Peyer's patch (tissue), 4 donors: ENCODE results near the gene HTRA2. TPM values are rescaled to one million over a fixed set of nuclear protein-coding genes. Genes with fewer than 3 reads are reported as not detected.

Experiments
- DNase-seq, 3 donors: peaks; one replicate each; pipeline ENCODE4 v3.0.0-alpha.2; 2017 to 2019
- H3K27ac ChIP-seq, 4 donors: fragments of 200-600 bp; sonication (generic); one replicate each; pipeline ENCODE4 v1.5.1; 2016 to 2019
- H3K27me3 ChIP-seq, 2 donors: fragments of 200-600 bp; sonication (generic); one replicate each; pipeline ENCODE4 v1.5.1; 2019
- H3K36me3 ChIP-seq, 3 donors: fragments of 200-600 bp; sonication (generic); one replicate each; pipeline ENCODE4 v1.5.1; 2016 to 2019
- H3K4me1 ChIP-seq, 4 donors: fragments of 200-600 bp; sonication (generic); one replicate each; pipeline ENCODE4 v1.5.1; 2016 to 2019
- H3K4me3 ChIP-seq, 4 donors: fragments of 200-600 bp; sonication (generic); 1 replicate in 3 of 4; 2 replicates in 1 of 4; pipeline ENCODE4 v1.5.1; 2016 to 2019; ENCODE audit warnings: mild to moderate bottlenecking in 1 of 4
- H3K9me3 ChIP-seq, 4 donors: fragments of 200-600 bp; sonication (generic); one replicate each; pipeline ENCODE4 v1.5.1; 2016 to 2019; ENCODE audit warnings: mild to moderate bottlenecking in 1 of 4
- POLR2A ChIP-seq, 2 donors: fragments of 450-650 bp; IDR thresholded peaks; one replicate each; pipeline ENCODE4 v1.5.1; 2017; ENCODE audit warnings: antibody characterized with exemption in 2 of 2, mild to moderate bottlenecking in 2 of 2, moderate library complexity in 2 of 2
- total RNA-seq, 4 donors: library from RNA; depleted of rRNA; stranded (reverse); fragments of >200 nt; gene quantifications; one replicate each; pipeline ENCODE4 v1.1.0, GENCODE V29; 2016
- TF ChIP-seq, protein P1 (sequence below), 6 experiments: fragments of 450-650 bp in 4 of 6; fragments of 200-600 bp in 2 of 6; sonication (generic) in 1 of 6; IDR thresholded peaks; one replicate each; pipeline ENCODE4 v1.5.1; 2017 to 2019; ENCODE audit warnings: antibody characterized with exemption in 6 of 6, mild to moderate bottlenecking in 3 of 6, moderate library complexity in 1 of 6

HTRA2 gene
- total RNA-seq, 4 donors from 2014 or later = 20.6 to 25.5 (median 24.2) TPM

DNA sequence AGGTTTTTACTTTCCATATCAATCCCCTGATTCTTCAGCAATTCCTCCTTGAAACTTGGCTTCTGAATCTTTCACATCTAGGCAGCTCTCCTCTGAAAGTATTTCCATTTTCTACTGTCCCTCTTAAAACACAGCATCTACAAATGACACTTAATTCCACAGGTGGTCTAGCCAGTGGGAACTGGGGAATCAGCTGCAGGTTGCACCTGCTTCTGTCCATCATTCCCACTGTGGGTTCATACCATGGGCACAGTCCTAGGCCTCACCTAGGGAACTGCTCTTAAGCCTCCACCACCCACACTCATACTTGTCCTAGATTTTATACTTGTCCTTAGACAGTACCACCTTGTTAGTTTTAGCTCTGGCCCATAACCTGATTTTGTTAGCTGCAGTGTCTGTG is 21.8 kb downstream of the HTRA2 start:
- Histone ChIP-seq H3K27ac (no peak overlapping the region), H3K4me1 (peaks cover 0 to 29% (median 13%) of the 10 kb centered on the region in 4 donors), H3K9me3 (no peaks in the 10 kb centered on the region), H3K4me3 (no peak overlapping the region), H3K27me3 (no peaks in the 10 kb centered on the region), H3K36me3 (peaks cover 0 to 4% (median 0%) of the 10 kb centered on the region in 3 donors)
- TF ChIP-seq, protein P1, sequence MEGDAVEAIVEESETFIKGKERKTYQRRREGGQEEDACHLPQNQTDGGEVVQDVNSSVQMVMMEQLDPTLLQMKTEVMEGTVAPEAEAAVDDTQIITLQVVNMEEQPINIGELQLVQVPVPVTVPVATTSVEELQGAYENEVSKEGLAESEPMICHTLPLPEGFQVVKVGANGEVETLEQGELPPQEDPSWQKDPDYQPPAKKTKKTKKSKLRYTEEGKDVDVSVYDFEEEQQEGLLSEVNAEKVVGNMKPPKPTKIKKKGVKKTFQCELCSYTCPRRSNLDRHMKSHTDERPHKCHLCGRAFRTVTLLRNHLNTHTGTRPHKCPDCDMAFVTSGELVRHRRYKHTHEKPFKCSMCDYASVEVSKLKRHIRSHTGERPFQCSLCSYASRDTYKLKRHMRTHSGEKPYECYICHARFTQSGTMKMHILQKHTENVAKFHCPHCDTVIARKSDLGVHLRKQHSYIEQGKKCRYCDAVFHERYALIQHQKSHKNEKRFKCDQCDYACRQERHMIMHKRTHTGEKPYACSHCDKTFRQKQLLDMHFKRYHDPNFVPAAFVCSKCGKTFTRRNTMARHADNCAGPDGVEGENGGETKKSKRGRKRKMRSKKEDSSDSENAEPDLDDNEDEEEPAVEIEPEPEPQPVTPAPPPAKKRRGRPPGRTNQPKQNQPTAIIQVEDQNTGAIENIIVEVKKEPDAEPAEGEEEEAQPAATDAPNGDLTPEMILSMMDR (IDR thresholded peaks at IDR 0.05) = no peak
- TF ChIP-seq POLR2A (IDR thresholded peaks at IDR 0.05) = no peak
- no peak for DNase-seq

DNA sequence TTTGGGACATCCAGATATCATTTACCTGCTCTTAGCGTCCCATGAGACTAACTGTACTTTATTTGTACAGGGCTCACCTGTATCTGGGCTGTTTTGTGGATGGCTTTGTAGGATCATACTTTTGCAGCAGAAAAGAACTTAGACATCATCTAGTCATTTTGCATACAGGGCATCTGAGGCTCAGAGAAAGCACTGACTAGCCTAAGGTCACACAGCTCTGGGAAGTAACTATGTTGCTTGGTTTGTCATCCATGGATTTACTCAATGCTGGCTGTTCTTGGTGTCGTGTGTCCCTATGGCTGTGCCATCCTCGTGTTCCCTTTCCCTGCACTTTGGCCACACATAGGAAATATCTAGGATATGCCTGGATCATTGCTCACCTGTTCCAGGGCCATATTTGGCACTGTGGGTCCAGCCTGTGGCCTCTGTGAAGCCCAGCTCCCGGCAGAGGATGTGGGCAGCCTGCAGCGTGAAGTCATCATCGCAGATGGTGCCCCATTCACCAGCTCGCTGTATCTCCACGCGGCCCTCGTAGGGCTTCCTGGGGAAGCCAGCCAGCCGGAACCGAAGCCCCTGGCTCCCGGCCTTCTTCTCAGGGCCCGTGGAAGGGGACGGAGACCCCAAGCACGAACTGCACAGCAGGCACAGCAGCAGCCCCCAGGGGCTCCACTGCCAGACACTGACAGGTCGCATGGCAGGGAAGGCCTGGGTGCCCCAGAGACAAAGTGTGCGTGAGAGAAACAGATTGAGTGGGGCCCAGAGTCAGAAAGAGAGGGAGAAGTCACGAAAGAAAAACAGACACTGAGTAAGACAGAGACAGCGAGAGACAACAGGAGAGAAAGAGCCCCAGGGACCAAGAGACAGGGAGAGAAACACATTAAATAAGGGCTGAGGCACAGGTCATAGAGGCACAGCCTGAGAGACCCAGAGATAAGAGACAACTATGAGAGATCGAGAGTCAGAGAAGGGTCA is 22.5 kb downstream of the HTRA2 start:
- peaks cover 0 to 7% (median 0%) of the 10 kb centered on the region in 3 donors for H3K36me3 ChIP-seq
- no peaks in the 10 kb centered on the region for H3K27me3 ChIP-seq
- H3K4me3 ChIP-seq = no peak overlapping the region
- no peaks in the 10 kb centered on the region for H3K9me3 ChIP-seq
- peaks cover 0 to 29% (median 13%) of the 10 kb centered on the region in 4 donors for H3K4me1 ChIP-seq
- H3K27ac ChIP-seq = peak overlapping the region in 1 of 4 donors; percentile 31
- no peak for DNase-seq
- TF ChIP-seq, protein P1 (IDR thresholded peaks at IDR 0.05) = no peak
- TF ChIP-seq POLR2A (IDR thresholded peaks at IDR 0.05) = no peak

DNA sequence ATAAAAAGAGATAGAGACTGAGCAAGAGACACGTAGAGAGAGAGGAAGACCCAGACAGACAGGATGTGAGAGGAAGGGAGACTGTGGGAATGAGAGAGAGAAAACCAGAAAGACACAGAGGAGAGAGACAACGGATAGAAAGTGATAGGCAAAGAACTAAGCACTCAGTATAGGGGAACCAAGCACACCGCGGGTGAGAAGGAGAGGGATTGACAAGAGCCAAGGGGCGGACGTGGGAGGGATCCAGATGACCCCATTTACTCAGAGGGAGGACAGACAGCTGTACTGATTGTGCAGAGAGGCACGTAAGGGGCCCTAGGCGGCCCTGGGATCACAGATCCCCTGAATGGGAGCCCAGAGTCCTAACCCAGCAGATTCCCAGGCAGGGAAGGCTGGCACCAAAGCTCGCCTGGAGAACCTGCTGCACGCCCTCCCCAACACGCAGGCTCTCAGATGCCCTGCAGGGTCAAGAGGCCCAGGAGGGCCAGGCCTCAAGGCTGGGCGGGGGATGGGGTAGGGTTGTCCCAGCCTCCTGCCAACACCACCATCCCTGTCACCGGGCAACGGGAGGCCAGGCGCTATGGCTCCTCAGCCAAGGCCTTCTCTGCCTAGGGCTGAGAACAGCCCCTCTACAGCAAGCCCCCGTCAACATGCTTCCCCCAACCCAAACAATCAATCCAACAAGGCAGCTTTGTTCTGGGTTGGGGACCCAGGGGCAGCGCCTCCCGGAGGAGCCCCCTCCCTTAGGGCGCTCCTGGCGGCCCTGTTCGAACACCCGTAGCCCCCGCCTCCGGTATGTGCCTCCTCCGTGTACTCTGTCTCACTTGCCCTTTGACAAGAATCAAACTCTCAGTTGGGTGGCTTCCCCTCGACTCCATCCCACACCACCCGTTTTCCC is 23.4 kb downstream of the HTRA2 start:
- H3K36me3 ChIP-seq = peaks cover 0 to 7% (median 0%) of the 10 kb centered on the region in 3 donors
- peak overlapping the region; percentile 18 to 87 (median 76) for H3K27ac ChIP-seq
- peak overlapping the region; percentile 7 to 88 (median 78) for H3K4me3 ChIP-seq
- no peak for TF ChIP-seq POLR2A (IDR thresholded peaks at IDR 0.05)
- TF ChIP-seq, protein P1 (IDR thresholded peaks at IDR 0.05) = no peak
- H3K27me3 ChIP-seq = no peaks in the 10 kb centered on the region
- DNase-seq = no peak
- H3K4me1 ChIP-seq = peaks cover 0 to 29% (median 13%) of the 10 kb centered on the region in 4 donors
- no peaks in the 10 kb centered on the region for H3K9me3 ChIP-seq

DNA sequence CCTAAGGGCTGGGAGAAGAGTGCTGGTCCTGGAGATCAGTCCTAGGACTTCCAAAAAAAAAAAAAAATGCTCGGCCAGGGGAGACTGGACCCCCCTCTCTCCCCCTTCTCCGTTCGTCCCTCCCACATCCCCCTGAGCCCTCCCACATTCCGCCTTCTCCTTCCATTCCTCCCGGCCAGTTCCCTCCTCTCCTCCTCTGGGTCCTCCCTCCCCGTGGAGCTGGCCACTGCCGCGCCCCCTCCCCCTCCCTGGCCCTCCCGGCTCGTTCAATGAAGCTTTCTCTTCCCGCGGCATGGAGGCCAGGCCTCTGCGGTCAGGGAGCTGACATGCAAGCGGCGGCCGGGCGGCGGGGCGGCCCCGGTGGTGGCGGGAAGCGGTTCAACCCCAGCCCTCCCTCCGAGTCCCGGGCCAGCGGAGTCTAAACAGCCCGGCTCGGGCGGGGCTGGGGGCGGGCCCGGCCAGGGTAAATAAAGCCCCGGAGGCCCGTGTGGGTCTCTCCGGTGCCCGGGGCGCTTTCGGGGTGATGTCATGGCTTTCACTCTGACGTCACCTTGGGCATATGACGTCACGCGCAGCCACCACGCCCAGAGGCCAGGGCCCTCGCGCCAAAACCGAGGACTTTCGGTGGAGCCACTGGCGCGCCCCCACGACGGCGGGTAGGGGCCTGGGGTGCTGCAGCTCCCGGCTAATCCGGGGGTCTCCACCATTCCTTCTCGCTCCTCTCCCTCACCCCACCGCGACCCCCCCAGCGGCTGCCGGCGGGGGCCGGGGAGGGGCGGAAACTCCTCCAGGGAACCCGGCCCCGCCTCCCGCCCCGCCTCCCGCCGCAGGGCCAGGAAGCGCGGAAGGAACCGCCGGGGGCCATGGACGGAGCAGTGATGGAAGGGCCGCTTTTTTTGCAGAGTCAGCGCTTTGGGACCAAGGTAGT is 24.4 kb downstream of the HTRA2 start, which contains the start of the genes DOK1 and LOXL3:
Gene DOK1, plus strand, starts transcription at position 829 of the 928 bp plus-strand sequence. Its CDS starts 35 bp downstream, at position 864.
Gene LOXL3, minus strand, starts transcription at position 51 of the 928 bp plus-strand sequence. CDS start 1,308 bp downstream, outside the sequence.
- Histone ChIP-seq H3K27ac (peak within 1 kb of the TSS; percentile 72 to 87 (median 82)), H3K27me3 (no peaks in the 10 kb centered on the region), H3K4me1 (peaks cover 0 to 24% (median 9%) of the 10 kb centered on the region in 4 donors), H3K36me3 (peaks cover 0 to 7% (median 0%) of the 10 kb centered on the region in 3 donors), H3K9me3 (no peaks in the 10 kb centered on the region), H3K4me3 (peak within 1 kb of the TSS; percentile 75 to 92 (median 84))
- peak; percentile 91 to 96 (median 91) for DNase-seq
- TF ChIP-seq, protein P1 (IDR thresholded peaks at IDR 0.05) = no peak
- no peak for TF ChIP-seq POLR2A (IDR thresholded peaks at IDR 0.05)
